GM12878 (cell line): ENCODE data around the gene MARCHF10. TPM values are rescaled to one million over a fixed set of nuclear protein-coding genes. Genes with fewer than 3 reads are reported as not detected.

Source experiments
- ATAC-seq: fragments of 200-7000 bp; cut with Tn5 transposase; 3 replicates; pipeline ENCODE4 v1.9.1; 2020; ENCODE audit warnings: mild to moderate bottlenecking, moderate library complexity
- BruUV-seq: library from RNA; stranded (reverse); fragments of 400-500 nt; replicated peaks from 2 replicates; lab custom pipeline; 2021; lab: Mats Ljungman, UMichigan
- CTCF ChIA-PET: fragments of 300-600 bp; sonication (Branson Sonifier 250); formaldehyde crosslinking; extraction: SDS; loops from one replicate; lab custom pipeline; 2021; ENCODE audit warnings: inconsistent platforms; lab: Yijun Ruan, JAX
- POLR2A ChIA-PET: fragments of 350-600 bp; formaldehyde crosslinking; extraction: SDS; loops from one replicate; lab custom pipeline; 2021; ENCODE audit warnings: inconsistent platforms; lab: Charles Lee
- RAD21 ChIA-PET: fragments of 300-600 bp; sonication (Branson Sonifier 250); formaldehyde crosslinking; loops from one replicate; lab custom pipeline; 2023; ENCODE audit warnings: antibody characterized with exemption; ENCODE audit not compliant: unreplicated experiment; lab: Charles Lee
- SMC1A ChIA-PET: fragments of 300-600 bp; sonication (Branson Sonifier 250); formaldehyde crosslinking; loops from one replicate; lab custom pipeline; 2023; ENCODE audit not compliant: unreplicated experiment, uncharacterized antibody; lab: Charles Lee
- DNase-seq: peaks from one replicate; pipeline ENCODE4 v3.0.0-alpha.2; 2011; ENCODE audit warnings: low read depth, low spot score
- FAIRE-seq: peaks from 3 replicates; lab custom pipeline; 2011; peaks lifted over from hg19 to GRCh38; lab: Jason Lieb, UNC
- H2AFZ ChIP-seq: 2 replicates; pipeline ENCODE4 v1.6.0; 2011; ENCODE audit warnings: low read depth, low read length, control low read depth; ENCODE audit not compliant: control insufficient read depth
- H3K27ac ChIP-seq: 2 replicates; pipeline ENCODE4 v1.5.1; 2011; ENCODE audit warnings: control low read depth; ENCODE audit not compliant: control insufficient read depth, insufficient read depth
- H3K27me3 ChIP-seq, 2 experiments: replicated peaks in 1 of 2; 2 replicates each; pipeline versions ENCODE4 v1.6.0 to v1.6.1; 2011; ENCODE audit warnings: low read length in 1 of 2; ENCODE audit not compliant: control insufficient read depth in 2 of 2, insufficient read depth in 2 of 2
- H3K36me3 ChIP-seq, 2 experiments: 2 replicates each; pipeline ENCODE4 v1.5.1; 2011; ENCODE audit warnings: low read length in 1 of 2; ENCODE audit not compliant: control insufficient read depth in 2 of 2, insufficient read depth in 2 of 2
- H3K4me1 ChIP-seq: 2 replicates; pipeline ENCODE4 v1.6.1; 2011; ENCODE audit warnings: mild to moderate bottlenecking, low read length, moderate library complexity, mixed read lengths; ENCODE audit not compliant: control insufficient read depth, insufficient read depth
- H3K4me2 ChIP-seq: 2 replicates; pipeline ENCODE4 v1.6.0; 2011; ENCODE audit warnings: control low read depth; ENCODE audit not compliant: control insufficient read depth, insufficient read depth
- H3K4me3 ChIP-seq: fragments of 200-600 bp; sonication (generic); 2 replicates; pipeline ENCODE4 v1.5.1; 2016
- H3K79me2 ChIP-seq: 2 replicates; pipeline ENCODE4 v1.6.0; 2011; ENCODE audit warnings: low read length; ENCODE audit not compliant: control insufficient read depth, insufficient read depth
- H3K9ac ChIP-seq: 2 replicates; pipeline ENCODE4 v1.8.0; 2011; ENCODE audit warnings: low read length, control low read depth, mixed read lengths; ENCODE audit not compliant: control insufficient read depth, insufficient read depth
- H3K9me3 ChIP-seq: replicated peaks from 3 replicates; pipeline ENCODE4 v1.5.1; 2011; ENCODE audit warnings: mild to moderate bottlenecking, low read length; ENCODE audit not compliant: control insufficient read depth, insufficient read depth
- H4K20me1 ChIP-seq: 2 replicates; pipeline ENCODE4 v1.6.0; 2011; ENCODE audit not compliant: control insufficient read depth, insufficient read depth
- EP300 ChIP-seq, 2 experiments: fragments of 150-350 bp in 1 of 2; IDR thresholded peaks; 2 replicates each; pipeline ENCODE4 v1.6.1; 2011 to 2012; ENCODE audit warnings: low read depth in 2 of 2, low read length in 2 of 2, borderline replicate concordance in 1 of 2, improper control_type of control experiment in 1 of 2, inconsistent platforms in 1 of 2; ENCODE audit not compliant: control insufficient read depth in 1 of 2
- GABPA ChIP-seq: IDR thresholded peaks from 2 replicates; pipeline ENCODE4 v1.6.1; 2014; ENCODE audit warnings: antibody characterized with exemption, low read depth, mild to moderate bottlenecking, inconsistent platforms
- MEF2A ChIP-seq: IDR thresholded peaks from 2 replicates; pipeline ENCODE4 v1.6.1; 2011; ENCODE audit warnings: low read depth, mild to moderate bottlenecking, low read length, moderate library complexity; ENCODE audit not compliant: insufficient read depth
- NR2C2 ChIP-seq: IDR thresholded peaks from 2 replicates; pipeline ENCODE4 v1.6.1; 2011; ENCODE audit warnings: borderline replicate concordance, low read depth; ENCODE audit not compliant: control insufficient read depth, insufficient read length
- POLR2AphosphoS2 ChIP-seq: IDR thresholded peaks from 2 replicates; pipeline ENCODE4 v1.6.1; 2011; ENCODE audit warnings: low read depth, mild to moderate bottlenecking, low read length, improper control_type of control experiment, moderate library complexity
- SMAD5 ChIP-seq: IDR thresholded peaks from 2 replicates; pipeline ENCODE4 v1.6.1; 2016; ENCODE audit warnings: antibody characterized with exemption, low read depth
- TCF12 ChIP-seq: IDR thresholded peaks from 2 replicates; pipeline ENCODE4 v1.6.1; 2011; ENCODE audit warnings: low read depth, mild to moderate bottlenecking, low read length
- WRNIP1 ChIP-seq: IDR thresholded peaks from 2 replicates; pipeline ENCODE4 v1.6.1; 2011; ENCODE audit warnings: low read depth, low read length, improper control_type of control experiment, borderline replicate concordance
- ZBED1 ChIP-seq: IDR thresholded peaks from 2 replicates; pipeline ENCODE4 v1.6.1; 2016; ENCODE audit warnings: borderline replicate concordance
- ZNF24 ChIP-seq: fragments of 450-650 bp; IDR thresholded peaks from 2 replicates; pipeline ENCODE4 v1.6.1; 2017; ENCODE audit warnings: antibody characterized with exemption, mild to moderate bottlenecking
- WGBS: methylation state at CpG from one replicate; pipeline ENCODE4 v1.1.6; 2016; ENCODE audit warnings: low lambda C conversion rate; ENCODE audit not compliant: insufficient replicate concordance, insufficient coverage; ENCODE audit errors: missing lambda C conversion rate; 5-methylcytosine and 5-hydroxymethylcytosine counted together
- in situ Hi-C: fragments of 300-500 bp; cut with MboI; formaldehyde crosslinking; loops from 9 replicates; pipeline ENCODE4 v1.14.3; 2018; ENCODE audit warnings: mixed read lengths
- intact Hi-C: fragments of 100-400 bp; cut with micrococcal nuclease; formaldehyde crosslinking; loops from one replicate; pipeline ENCODE4 v1.14.2; 2022; ENCODE audit not compliant: unreplicated experiment
- polyA plus RNA-seq, 11 experiments: library from polyadenylated mRNA; depleted of rRNA in 4 of 11; unstranded in 6 of 11; stranded (reverse) in 5 of 11; fragments of >200 nt; fragmentation: Nextera tagmentation in 4 of 11; fragmentation: Illumina TruSeq in 1 of 11; extraction: Ambion mirVana in 4 of 11; extraction: Trizol in 1 of 11; gene quantifications; 1 replicate in 1 of 11; 2 replicates in 10 of 11; pipeline versions ENCODE4 v1.2.1 to v1.2.3, GENCODE V29; 2011 to 2016; ENCODE audit warnings: inconsistent platforms in 2 of 11, missing spikeins in 2 of 11, low read depth in 1 of 11
- total RNA-seq, 4 experiments: library from RNA; depleted of rRNA in 3 of 4; stranded (reverse); fragments of >200 nt in 3 of 4; fragmentation: Illumina TruSeq in 1 of 4; extraction: Trizol in 1 of 4; gene quantifications; 2 replicates each; pipeline versions ENCODE4 v1.2.1 to v1.2.3, GENCODE V29; 2013 to 2021
- TF ChIP-seq, protein P1 (sequence below): fragments of 450-650 bp; IDR thresholded peaks from 2 replicates; pipeline ENCODE4 v1.6.1; 2018; ENCODE audit warnings: borderline replicate concordance, mild to moderate bottlenecking; ENCODE audit not compliant: partially characterized antibody
- TF ChIP-seq, protein P2 (sequence below): fragments of 450-650 bp; formaldehyde crosslinking; IDR thresholded peaks from 2 replicates; pipeline ENCODE4 v1.4.0; 2022; ENCODE audit warnings: mild to moderate bottlenecking, moderate library complexity
- TF ChIP-seq, protein P3 (sequence below): IDR thresholded peaks from 2 replicates; pipeline ENCODE4 v1.6.1; 2012; ENCODE audit warnings: low read depth, low read length, improper control_type of control experiment

Gene MARCHF10
- total and polyA plus RNA-seq, 10 of the 15 experiments (the other 5 are each of a cell fraction or from before 2014, with no cell fraction given): 0.11 to 0.24 TPM; not detected in 8

DNA sequence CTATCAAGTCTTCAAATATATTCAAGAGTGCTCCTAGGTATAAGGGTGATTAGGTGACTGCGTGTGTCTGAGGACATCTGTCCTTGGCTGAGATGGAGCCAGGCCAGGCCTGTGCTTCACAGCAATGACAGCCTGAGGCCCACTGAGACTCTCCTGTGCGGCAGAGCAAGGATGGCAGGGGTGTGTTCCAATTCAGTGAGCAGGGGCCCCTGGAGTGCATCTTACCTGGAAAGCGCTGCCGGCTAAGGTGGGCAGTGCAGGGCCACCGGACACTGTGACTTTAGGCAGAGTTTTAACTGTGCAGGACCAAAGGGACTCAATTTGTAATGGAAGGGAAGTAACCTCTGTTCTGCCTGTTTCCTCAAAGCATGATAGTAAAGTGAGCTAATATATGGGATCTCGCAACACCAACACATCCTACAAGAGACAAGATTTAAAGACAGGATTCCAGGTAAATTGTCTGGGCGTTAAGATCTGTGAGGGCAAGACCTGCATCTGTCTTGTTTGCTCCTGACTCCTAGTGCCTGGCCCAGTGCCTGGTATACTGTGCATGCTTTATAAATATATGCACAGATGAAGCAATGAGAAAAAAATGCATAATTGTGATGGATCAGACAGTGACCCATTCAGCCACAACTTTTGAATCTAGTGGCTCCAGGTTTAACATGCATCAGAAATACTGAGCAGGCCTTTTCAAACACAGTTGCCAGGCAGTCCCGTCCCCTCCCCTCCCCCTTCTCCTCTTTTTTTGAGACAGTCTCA lies 93.9 kb downstream of the MARCHF10 start (continued):
- TF ChIP-seq NR2C2 (no peak), ZBED1 (no peak), EP300 (IDR thresholded peaks at IDR 0.05; ENCODE audit: borderline replicate concordance in 1 of 2, control insufficient read depth in 1 of 2, low read depth in 2 of 2, low read length in 2 of 2) (no peak), ZNF24 (no peak), WRNIP1 (no peak)

DNA sequence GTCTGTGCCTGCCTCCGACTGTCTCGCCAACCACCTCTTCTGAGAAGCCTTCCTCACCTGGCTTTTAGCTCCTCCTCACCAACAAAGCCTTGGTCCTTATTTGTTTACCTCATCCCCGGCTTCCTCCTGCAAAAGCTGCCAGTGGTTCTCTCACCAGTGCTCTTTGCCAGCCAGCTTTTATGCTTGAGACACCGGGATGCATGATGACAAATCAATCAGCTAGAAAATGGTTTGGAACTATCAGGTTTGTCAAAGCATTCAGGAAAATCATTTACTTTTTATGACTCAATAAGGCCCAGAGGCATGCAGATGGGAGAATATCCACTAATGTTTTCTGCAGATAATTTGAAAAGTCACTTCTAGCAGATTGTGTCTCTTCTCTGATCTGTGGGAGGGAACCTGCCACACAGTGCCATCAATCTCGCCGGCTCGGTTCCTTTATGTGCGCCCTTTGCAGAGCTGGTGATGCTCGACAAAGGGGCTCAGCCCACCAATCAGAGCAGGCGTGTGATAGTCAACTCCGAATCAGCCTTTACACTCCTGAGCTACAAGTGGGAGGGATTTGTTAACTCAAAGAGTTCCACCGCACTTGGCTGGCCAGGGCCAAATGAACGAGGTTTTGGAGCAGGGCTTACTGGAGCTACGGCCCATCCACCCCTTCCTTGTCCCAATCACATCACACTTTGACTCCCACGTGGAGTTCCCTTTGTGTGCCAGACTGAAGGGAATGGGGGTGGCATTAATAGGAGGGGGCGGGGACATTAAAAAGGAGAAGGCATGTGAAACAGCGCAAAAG lies 94.8 kb downstream of the MARCHF10 start:
- Histone ChIP-seq H3K79me2 (no peaks in the 10 kb centered on the region), H3K9me3 (peaks cover 7% of the 10 kb centered on the region; the same call in 2 of the 3 replicates), H3K4me3 (no peak overlapping the region), H3K27me3 (no peaks in the 10 kb centered on the region), H3K27ac (no peak overlapping the region), H2AFZ (no peak overlapping the region), H3K9ac (no peak overlapping the region), H4K20me1 (no peaks in the 10 kb centered on the region), H3K4me2 (no peak overlapping the region), H3K36me3 (no peaks in the 10 kb centered on the region), H3K4me1 (no peaks in the 10 kb centered on the region)
- ChIA-PET SMC1A (no interaction called here), CTCF (no interaction called here), RAD21 (no interaction called here), POLR2A (no interaction called here)
- ATAC-seq (no peak), DNase-seq (no peak), FAIRE-seq (no peak)
- no TSS peak for BruUV-seq
- 63% methylated on average over 17 of the region's 17 CpGs for WGBS
- in situ Hi-C loops: loop anchor here (5.0 kb wide), 1 partner anchor 259 kb away; no protein-coding TSS in a partner anchor
- intact Hi-C loops: no loop called here
- TF ChIP-seq, protein P1, sequence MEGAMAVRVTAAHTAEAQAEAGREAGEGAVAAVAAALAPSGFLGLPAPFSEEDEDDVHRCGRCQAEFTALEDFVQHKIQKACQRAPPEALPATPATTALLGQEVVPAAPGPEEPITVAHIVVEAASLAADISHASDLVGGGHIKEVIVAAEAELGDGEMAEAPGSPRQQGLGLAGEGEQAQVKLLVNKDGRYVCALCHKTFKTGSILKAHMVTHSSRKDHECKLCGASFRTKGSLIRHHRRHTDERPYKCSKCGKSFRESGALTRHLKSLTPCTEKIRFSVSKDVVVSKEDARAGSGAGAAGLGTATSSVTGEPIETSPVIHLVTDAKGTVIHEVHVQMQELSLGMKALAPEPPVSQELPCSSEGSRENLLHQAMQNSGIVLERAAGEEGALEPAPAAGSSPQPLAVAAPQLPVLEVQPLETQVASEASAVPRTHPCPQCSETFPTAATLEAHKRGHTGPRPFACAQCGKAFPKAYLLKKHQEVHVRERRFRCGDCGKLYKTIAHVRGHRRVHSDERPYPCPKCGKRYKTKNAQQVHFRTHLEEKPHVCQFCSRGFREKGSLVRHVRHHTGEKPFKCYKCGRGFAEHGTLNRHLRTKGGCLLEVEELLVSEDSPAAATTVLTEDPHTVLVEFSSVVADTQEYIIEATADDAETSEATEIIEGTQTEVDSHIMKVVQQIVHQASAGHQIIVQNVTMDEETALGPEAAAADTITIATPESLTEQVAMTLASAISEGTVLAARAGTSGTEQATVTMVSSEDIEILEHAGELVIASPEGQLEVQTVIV: no peak
- TF ChIP-seq SMAD5: no peak
- no peak for TF ChIP-seq MEF2A
- no peak for TF ChIP-seq POLR2AphosphoS2
- TF ChIP-seq TCF12: no peak
- TF ChIP-seq, protein P2, sequence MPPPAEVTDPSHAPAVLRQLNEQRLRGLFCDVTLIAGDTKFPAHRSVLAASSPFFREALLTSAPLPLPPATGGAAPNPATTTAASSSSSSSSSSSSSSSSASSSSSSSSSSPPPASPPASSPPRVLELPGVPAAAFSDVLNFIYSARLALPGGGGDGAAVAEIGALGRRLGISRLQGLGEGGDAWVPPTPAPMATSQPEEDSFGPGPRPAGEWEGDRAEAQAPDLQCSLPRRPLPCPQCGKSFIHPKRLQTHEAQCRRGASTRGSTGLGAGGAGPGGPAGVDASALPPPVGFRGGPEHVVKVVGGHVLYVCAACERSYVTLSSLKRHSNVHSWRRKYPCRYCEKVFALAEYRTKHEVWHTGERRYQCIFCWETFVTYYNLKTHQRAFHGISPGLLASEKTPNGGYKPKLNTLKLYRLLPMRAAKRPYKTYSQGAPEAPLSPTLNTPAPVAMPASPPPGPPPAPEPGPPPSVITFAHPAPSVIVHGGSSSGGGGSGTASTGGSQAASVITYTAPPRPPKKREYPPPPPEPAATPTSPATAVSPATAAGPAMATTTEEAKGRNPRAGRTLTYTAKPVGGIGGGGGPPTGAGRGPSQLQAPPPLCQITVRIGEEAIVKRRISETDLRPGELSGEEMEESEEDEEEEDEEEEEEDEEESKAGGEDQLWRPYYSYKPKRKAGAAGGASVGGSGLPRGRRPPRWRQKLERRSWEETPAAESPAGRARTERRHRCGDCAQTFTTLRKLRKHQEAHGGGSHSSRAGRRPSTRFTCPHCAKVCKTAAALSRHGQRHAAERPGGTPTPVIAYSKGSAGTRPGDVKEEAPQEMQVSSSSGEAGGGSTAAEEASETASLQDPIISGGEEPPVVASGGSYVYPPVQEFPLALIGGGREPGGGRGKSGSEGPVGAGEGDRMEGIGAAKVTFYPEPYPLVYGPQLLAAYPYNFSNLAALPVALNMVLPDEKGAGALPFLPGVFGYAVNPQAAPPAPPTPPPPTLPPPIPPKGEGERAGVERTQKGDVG (CRISPR knock-in tag): no peak
- TF ChIP-seq ZNF24: no peak
- TF ChIP-seq, protein P3, sequence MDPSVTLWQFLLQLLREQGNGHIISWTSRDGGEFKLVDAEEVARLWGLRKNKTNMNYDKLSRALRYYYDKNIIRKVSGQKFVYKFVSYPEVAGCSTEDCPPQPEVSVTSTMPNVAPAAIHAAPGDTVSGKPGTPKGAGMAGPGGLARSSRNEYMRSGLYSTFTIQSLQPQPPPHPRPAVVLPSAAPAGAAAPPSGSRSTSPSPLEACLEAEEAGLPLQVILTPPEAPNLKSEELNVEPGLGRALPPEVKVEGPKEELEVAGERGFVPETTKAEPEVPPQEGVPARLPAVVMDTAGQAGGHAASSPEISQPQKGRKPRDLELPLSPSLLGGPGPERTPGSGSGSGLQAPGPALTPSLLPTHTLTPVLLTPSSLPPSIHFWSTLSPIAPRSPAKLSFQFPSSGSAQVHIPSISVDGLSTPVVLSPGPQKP: no peak
- no peak for TF ChIP-seq GABPA
